ENCODE results near the gene MOB3C.

DNA sequence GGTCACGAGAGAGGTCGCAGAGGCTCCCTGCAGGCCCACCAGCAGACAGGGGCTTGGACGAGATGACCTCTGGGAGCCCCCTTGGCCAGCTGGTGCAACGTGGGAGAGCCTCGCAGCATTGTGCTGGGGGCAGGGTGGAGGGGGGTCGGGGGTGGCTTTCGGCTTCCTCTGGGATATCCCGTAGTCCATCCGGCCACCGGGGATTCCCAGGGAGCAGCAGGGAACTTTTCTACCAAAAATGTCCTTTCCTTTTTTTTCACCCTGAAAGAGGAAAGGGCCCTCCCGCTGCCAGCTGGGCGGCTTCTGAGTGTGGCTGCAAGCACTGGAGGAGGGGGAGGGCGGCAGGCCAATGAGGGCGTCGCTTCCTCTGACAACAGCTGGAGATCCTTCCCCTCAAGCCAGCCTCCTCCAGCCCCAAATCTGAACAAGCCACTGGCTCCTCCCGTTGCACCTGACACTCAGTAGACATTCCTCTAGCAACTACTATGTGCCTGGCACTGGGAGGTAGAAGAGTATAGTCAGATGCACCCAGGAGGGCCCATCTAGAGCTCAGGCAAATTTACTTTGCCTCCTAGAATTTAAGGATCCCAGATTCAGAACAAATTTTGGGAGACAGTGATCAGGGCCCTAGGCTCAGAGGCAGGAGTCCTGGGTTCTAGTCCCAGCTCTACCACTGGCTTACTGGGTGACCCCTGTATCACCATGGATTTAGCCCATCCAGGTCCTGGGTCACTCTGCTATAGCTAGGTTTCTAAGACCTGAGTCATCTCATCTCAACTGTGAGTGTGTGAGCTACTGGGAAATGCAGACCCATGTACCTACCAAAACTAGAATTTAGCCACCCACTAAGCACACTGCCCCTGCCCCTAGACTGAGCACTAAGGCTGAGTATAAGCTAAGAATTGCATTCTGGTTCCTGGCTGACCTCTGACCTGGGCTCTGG lies 2.7 kb downstream of the MOB3C start:
- TF ChIP-seq, protein P1, sequence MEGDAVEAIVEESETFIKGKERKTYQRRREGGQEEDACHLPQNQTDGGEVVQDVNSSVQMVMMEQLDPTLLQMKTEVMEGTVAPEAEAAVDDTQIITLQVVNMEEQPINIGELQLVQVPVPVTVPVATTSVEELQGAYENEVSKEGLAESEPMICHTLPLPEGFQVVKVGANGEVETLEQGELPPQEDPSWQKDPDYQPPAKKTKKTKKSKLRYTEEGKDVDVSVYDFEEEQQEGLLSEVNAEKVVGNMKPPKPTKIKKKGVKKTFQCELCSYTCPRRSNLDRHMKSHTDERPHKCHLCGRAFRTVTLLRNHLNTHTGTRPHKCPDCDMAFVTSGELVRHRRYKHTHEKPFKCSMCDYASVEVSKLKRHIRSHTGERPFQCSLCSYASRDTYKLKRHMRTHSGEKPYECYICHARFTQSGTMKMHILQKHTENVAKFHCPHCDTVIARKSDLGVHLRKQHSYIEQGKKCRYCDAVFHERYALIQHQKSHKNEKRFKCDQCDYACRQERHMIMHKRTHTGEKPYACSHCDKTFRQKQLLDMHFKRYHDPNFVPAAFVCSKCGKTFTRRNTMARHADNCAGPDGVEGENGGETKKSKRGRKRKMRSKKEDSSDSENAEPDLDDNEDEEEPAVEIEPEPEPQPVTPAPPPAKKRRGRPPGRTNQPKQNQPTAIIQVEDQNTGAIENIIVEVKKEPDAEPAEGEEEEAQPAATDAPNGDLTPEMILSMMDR (conservative IDR thresholded peaks at IDR 0.05; ENCODE audit: low read length): no peak
- no peak for TF ChIP-seq EZH2phosphoT487 (IDR thresholded peaks at IDR 0.05; ENCODE audit: borderline replicate concordance, low read depth, low read length)

Measured in OCI-LY7 (cell line).